IgD-negative memory B cell (primary cell): Measurements from ENCODE around the gene ALG9. TPM values are rescaled to one million over a fixed set of nuclear protein-coding genes. Genes with fewer than 3 reads are reported as not detected.

Source experiments
- H3K27ac Mint-ChIP-seq, 3 donors: one replicate each; pipeline ENCODE4 v1.8.0; 2020 to 2022; ENCODE audit warnings: mild to moderate bottlenecking in 3 of 3, mixed read lengths in 3 of 3, moderate library complexity in 1 of 3
- H3K27me3 Mint-ChIP-seq: one replicate; pipeline ENCODE4 v1.8.0; 2021; ENCODE audit warnings: mixed read lengths
- H3K36me3 Mint-ChIP-seq: one replicate; pipeline ENCODE4 v1.8.0; 2020; ENCODE audit warnings: mild to moderate bottlenecking, mixed read lengths
- H3K4me1 Mint-ChIP-seq, 3 donors: one replicate each; pipeline ENCODE4 v1.8.0; 2020 to 2022; ENCODE audit warnings: mixed read lengths in 3 of 3, mild to moderate bottlenecking in 1 of 3
- H3K4me3 Mint-ChIP-seq, 4 donors: one replicate each; pipeline ENCODE4 v1.8.0; 2020 to 2022; ENCODE audit warnings: mild to moderate bottlenecking in 4 of 4, mixed read lengths in 4 of 4, moderate library complexity in 3 of 4
- H3K9me3 Mint-ChIP-seq, 3 donors: one replicate each; pipeline ENCODE4 v1.8.0; 2020 to 2021; ENCODE audit warnings: mixed read lengths in 3 of 3, mild to moderate bottlenecking in 1 of 3
- polyA plus RNA-seq: library from polyadenylated mRNA; unstranded; fragments of 300-500 nt; fragmentation: Illumina TruSeq; gene quantifications from one replicate; pipeline ENCODE4 v1.2.3, GENCODE V29; 2021

Gene ALG9
- polyA plus RNA-seq, 1 donor from 2014 or later: 13.6 TPM

DNA sequence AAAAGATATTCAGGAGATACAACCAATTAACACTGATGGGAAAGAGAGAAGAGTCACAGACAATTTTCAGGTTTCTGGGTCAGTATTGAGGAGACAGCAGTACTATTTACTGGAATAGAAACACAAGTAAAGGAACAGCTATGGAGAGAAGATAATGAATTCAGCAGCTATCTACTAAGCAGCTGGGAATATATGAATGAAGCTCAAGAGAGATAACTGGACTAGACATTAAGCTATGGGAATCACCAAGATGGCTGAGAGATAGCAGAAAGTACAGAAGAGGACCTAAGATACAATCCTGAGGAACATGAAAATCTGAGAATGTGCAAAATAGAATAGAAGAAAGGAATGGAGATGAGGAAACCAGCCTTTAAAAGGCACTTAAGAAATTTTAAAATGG is 15.9 kb downstream of the ALG9 start:
- Mint-ChIP-seq H3K27ac (no peak overlapping the region), H3K4me3 (no peak overlapping the region), H3K27me3 (no peaks in the 10 kb centered on the region), H3K9me3 (no peaks in the 10 kb centered on the region), H3K36me3 (peaks cover 5% of the 10 kb centered on the region), H3K4me1 (peaks cover 0 to 2% (median 0%) of the 10 kb centered on the region in 3 donors)

GRCh38 chr11:111852103-111852502 is 19.3 kb downstream of the ALG9 start:
- H3K27ac Mint-ChIP-seq: peak overlapping the region in 1 of 3 donors; percentile 43

GRCh38 chr11:111851636-111852035 is 19.7 kb downstream of the ALG9 start:
- Mint-ChIP-seq H3K27me3 (no peaks in the 10 kb centered on the region), H3K4me3 (no peak overlapping the region), H3K4me1 (peaks cover 0 to 1% (median 0%) of the 10 kb centered on the region in 3 donors), H3K36me3 (peaks cover 7% of the 10 kb centered on the region), H3K9me3 (no peaks in the 10 kb centered on the region), H3K27ac (peak overlapping the region in 1 of 3 donors; percentile 43)

More at GRCh38 chr11:111852103-111852502, 19.3 kb downstream of the ALG9 start:
- peaks cover 7% of the 10 kb centered on the region for H3K36me3 Mint-ChIP-seq
- H3K4me1 Mint-ChIP-seq: peaks cover 0 to 1% (median 0%) of the 10 kb centered on the region in 3 donors
- no peaks in the 10 kb centered on the region for H3K9me3 Mint-ChIP-seq
- H3K4me3 Mint-ChIP-seq: no peak overlapping the region
- H3K27me3 Mint-ChIP-seq: no peaks in the 10 kb centered on the region

- Mint-ChIP-seq H3K27me3 (no peaks in the 10 kb centered on the region), H3K36me3 (peaks cover 7% of the 10 kb centered on the region), H3K4me3 (no peak overlapping the region), H3K9me3 (no peaks in the 10 kb centered on the region), H3K27ac (no peak overlapping the region), H3K4me1 (peaks cover 0 to 1% (median 0%) of the 10 kb centered on the region in 3 donors)
These were observed 20.3 kb downstream of the ALG9 start for GRCh38 chr11:111851067-111851466.

GRCh38 chr11:111849631-111850030 is 21.8 kb downstream of the ALG9 start:
- H3K9me3 Mint-ChIP-seq: no peaks in the 10 kb centered on the region
- H3K4me1 Mint-ChIP-seq: peaks cover 0 to 1% (median 0%) of the 10 kb centered on the region in 3 donors
- H3K36me3 Mint-ChIP-seq: peaks cover 3% of the 10 kb centered on the region
- H3K27ac Mint-ChIP-seq: no peak overlapping the region
- no peak overlapping the region for H3K4me3 Mint-ChIP-seq
- H3K27me3 Mint-ChIP-seq: no peaks in the 10 kb centered on the region

GRCh38 chr11:111846636-111847035 is 24.7 kb downstream of the ALG9 start:
- peaks cover 0 to 1% (median 1%) of the 10 kb centered on the region in 3 donors for H3K4me1 Mint-ChIP-seq
- H3K36me3 Mint-ChIP-seq: peaks cover 3% of the 10 kb centered on the region
- peak overlapping the region in 1 of 3 donors; percentile 32 for H3K27ac Mint-ChIP-seq
- H3K27me3 Mint-ChIP-seq: no peaks in the 10 kb centered on the region
- no peak overlapping the region for H3K4me3 Mint-ChIP-seq
- no peaks in the 10 kb centered on the region for H3K9me3 Mint-ChIP-seq

DNA sequence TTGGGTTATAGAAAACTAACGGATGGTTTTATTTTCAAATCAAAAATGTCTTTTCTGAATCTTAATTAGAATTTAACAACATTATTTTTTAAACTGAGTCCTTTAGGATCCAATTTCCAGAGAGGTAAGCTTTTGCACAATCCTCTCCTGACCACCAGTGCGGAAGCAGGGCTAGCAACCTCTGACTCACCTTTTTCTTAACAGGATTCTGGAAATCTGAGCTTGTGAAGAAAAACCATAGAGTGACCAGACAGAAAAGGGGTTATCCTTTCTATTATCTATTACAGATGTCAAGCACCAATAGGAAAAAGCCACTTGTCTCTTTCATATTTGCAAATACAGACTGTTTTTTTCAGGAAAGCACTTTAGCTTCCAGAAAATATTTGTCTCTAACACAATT is 25.3 kb downstream of the ALG9 start:
- Mint-ChIP-seq H3K36me3 (peaks cover 3% of the 10 kb centered on the region), H3K27ac (no peak overlapping the region), H3K27me3 (no peaks in the 10 kb centered on the region), H3K4me3 (no peak overlapping the region), H3K9me3 (no peaks in the 10 kb centered on the region), H3K4me1 (peaks cover 0 to 1% (median 1%) of the 10 kb centered on the region in 3 donors)

DNA sequence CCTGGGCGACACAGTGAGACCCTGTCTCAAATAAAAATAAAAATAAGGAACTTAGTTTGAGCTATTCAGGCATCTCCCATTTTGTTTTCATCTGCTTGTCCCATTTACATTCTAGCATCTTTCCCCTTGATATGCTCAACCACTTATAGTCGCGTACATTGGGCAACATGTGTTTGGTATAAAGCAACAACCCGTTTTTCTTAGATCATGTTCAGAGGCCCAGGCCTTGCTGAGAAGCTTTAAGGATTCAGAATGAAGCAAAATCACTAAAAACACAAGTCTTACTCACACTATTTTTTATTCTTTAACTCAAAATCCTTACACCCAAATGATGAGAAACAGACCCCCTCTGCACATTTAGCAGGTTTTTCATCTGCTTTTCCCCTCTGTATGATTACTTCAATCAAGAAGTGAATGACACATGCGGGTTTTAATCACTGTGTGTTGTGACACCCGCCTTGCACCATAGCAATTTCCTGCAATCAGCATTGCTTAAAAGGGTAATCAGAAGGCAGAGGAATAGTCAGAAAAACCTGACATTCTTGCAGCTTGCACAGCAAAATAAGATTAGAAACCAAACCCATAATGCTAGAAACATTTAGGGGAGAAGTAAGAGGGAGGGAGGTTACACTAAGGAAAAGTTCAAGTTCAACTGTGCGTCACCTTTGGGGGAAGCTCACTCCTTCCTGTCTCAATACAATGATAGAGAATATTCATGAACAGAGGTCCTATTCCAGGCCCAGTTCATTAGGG is 25.9 kb downstream of the ALG9 start:
- Mint-ChIP-seq H3K27ac (peak overlapping the region in 1 of 3 donors; percentile 59), H3K9me3 (no peaks in the 10 kb centered on the region), H3K27me3 (no peaks in the 10 kb centered on the region), H3K4me3 (no peak overlapping the region), H3K4me1 (peaks cover 0 to 1% (median 1%) of the 10 kb centered on the region in 3 donors), H3K36me3 (peaks cover 3% of the 10 kb centered on the region)

- H3K4me3 Mint-ChIP-seq: no peak overlapping the region
- no peaks in the 10 kb centered on the region for H3K9me3 Mint-ChIP-seq
- no peaks in the 10 kb centered on the region for H3K36me3 Mint-ChIP-seq
- H3K27me3 Mint-ChIP-seq: no peaks in the 10 kb centered on the region
- peaks cover 0 to 1% (median 1%) of the 10 kb centered on the region in 3 donors for H3K4me1 Mint-ChIP-seq
- no peak overlapping the region for H3K27ac Mint-ChIP-seq
These were observed 27.7 kb downstream of the ALG9 start for GRCh38 chr11:111843661-111844060.

DNA sequence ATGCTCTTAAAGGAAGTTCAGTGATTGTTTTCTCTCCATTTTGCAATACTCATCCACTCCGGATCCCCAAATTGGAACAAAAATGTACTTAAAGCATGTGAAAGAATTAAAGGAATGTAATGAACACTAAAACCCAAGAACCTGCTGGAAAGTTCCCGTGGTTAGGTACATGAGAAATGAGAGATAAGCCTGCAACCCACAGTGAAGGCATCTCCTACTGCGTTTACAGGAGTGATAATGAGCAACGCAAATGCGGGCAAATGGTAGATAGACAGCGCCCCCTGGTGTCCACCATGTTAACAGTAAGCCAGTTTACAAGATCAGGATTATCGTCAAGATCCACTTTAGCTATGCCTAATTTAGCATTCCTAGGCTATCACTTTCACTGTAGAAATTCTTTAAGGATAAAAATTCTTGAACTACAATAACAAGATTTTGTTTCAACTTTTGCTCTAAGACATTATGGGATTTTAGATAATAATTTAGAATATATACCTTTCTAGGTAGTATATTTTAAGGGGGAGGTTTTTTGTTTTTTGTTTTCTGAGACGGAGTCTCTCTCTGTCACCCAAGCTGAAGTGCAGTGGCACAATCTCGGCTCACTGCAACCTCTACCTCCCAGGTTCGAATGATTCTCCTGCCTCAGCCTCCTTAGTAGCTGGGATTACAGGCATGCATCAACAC is 29.9 kb downstream of the ALG9 start:
- Mint-ChIP-seq H3K27me3 (no peaks in the 10 kb centered on the region), H3K4me1 (peaks cover 0 to 1% (median 0%) of the 10 kb centered on the region in 3 donors), H3K36me3 (no peaks in the 10 kb centered on the region), H3K4me3 (no peak overlapping the region), H3K9me3 (no peaks in the 10 kb centered on the region), H3K27ac (no peak overlapping the region)

- H3K27me3 Mint-ChIP-seq: no peaks in the 10 kb centered on the region
- no peaks in the 10 kb centered on the region for H3K9me3 Mint-ChIP-seq
- H3K4me1 Mint-ChIP-seq: peaks cover 0 to 1% (median 0%) of the 10 kb centered on the region in 3 donors
- H3K36me3 Mint-ChIP-seq: peaks cover 3% of the 10 kb centered on the region
- no peak overlapping the region for H3K4me3 Mint-ChIP-seq
- no peak overlapping the region for H3K27ac Mint-ChIP-seq
These were observed 31.2 kb downstream of the ALG9 start for GRCh38 chr11:111840143-111840542.

- Mint-ChIP-seq H3K36me3 (peaks cover 7% of the 10 kb centered on the region), H3K27ac (no peak overlapping the region), H3K4me1 (no peaks in the 10 kb centered on the region), H3K27me3 (no peaks in the 10 kb centered on the region), H3K9me3 (no peaks in the 10 kb centered on the region), H3K4me3 (no peak overlapping the region)
These were observed 33.3 kb downstream of the ALG9 start for GRCh38 chr11:111838054-111838453.

DNA sequence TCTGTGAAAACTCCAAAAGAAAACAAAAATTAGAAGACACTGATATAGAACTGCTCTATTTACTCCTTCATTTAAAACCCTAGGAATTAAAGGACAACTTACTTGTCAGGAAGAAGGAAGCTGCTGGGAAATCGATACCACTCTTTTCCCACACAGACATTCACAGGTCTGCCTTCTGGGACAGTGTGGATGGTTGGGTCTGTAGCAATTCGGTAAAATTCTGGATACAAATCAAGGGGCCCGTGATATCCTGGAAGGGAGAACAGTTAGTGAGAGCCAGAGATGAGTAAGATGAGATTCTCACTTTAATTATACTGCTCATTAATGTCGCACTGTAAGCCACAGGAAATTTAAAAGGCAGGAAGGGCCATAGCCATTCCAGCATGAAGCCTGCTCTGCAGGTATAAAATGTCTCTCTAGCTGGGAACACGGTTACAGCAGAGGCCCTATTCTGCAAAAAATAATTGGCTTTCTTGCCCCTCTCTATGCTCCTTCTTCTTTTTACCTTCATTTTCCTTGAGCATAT is 34.0 kb downstream of the ALG9 start:
- no peaks in the 10 kb centered on the region for H3K27me3 Mint-ChIP-seq
- peaks cover 7% of the 10 kb centered on the region for H3K36me3 Mint-ChIP-seq
- H3K4me1 Mint-ChIP-seq: no peaks in the 10 kb centered on the region
- H3K27ac Mint-ChIP-seq: no peak overlapping the region
- no peak overlapping the region for H3K4me3 Mint-ChIP-seq
- H3K9me3 Mint-ChIP-seq: no peaks in the 10 kb centered on the region

GRCh38 chr11:111836721-111837120 is 34.7 kb downstream of the ALG9 start:
- peaks cover 7% of the 10 kb centered on the region for H3K36me3 Mint-ChIP-seq

GRCh38 chr11:111836162-111836561 is 35.2 kb downstream of the ALG9 start:
- H3K27ac Mint-ChIP-seq: no peak overlapping the region
- no peaks in the 10 kb centered on the region for H3K27me3 Mint-ChIP-seq
- H3K36me3 Mint-ChIP-seq: peaks cover 7% of the 10 kb centered on the region
- peaks cover 0 to 1% (median 0%) of the 10 kb centered on the region in 3 donors for H3K4me1 Mint-ChIP-seq
- no peak overlapping the region for H3K4me3 Mint-ChIP-seq
- H3K9me3 Mint-ChIP-seq: no peaks in the 10 kb centered on the region

More at GRCh38 chr11:111836721-111837120, 34.7 kb downstream of the ALG9 start:
- Mint-ChIP-seq H3K27ac (no peak overlapping the region), H3K27me3 (no peaks in the 10 kb centered on the region), H3K4me3 (no peak overlapping the region), H3K4me1 (peaks cover 0 to 1% (median 0%) of the 10 kb centered on the region in 3 donors), H3K9me3 (no peaks in the 10 kb centered on the region)
